GM12873 (cell line): Measurements from ENCODE around the gene B3GALT5.

Source experiments
- CTCF ChIP-seq: IDR thresholded peaks from 2 replicates; pipeline ENCODE4 v1.5.1; 2012; ENCODE audit warnings: low read depth, mild to moderate bottlenecking, moderate library complexity, low read length, control low read depth; ENCODE audit not compliant: insufficient read depth; ENCODE audit errors: missing control alignments

B3GALT5 gene

GRCh38 chr21:39688010-39688409 lies 75.3 kb downstream of the B3GALT5 start:
- TF ChIP-seq CTCF = no peak

DNA sequence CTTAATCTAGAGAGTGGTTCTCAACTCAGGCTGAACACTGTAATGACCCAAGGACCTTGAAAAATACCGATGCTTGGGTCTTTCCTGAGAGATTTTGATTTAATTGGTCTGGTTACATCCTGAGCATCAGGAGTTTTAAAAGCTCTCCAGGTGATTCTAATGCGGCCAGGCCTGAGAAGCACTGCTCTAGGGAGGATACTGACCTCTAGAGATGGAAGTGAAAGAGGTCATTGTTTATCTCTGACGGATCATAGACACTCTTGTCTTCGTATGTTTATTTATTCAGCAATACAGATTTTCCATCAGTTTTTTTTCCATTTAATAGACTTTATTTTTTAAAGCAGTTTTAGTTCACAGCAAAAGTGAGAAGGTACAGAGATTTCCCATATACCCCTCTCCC lies 77.7 kb downstream of the B3GALT5 start:
- no peak for TF ChIP-seq CTCF

- TF ChIP-seq CTCF = no peak
Observed at GRCh38 chr21:39694750-39695149, 82.0 kb downstream of the B3GALT5 start.

GRCh38 chr21:39696196-39696595 lies 83.5 kb downstream of the B3GALT5 start:
- TF ChIP-seq CTCF = no peak

GRCh38 chr21:39696618-39697017 lies 83.9 kb downstream of the B3GALT5 start:
- no peak for TF ChIP-seq CTCF

DNA sequence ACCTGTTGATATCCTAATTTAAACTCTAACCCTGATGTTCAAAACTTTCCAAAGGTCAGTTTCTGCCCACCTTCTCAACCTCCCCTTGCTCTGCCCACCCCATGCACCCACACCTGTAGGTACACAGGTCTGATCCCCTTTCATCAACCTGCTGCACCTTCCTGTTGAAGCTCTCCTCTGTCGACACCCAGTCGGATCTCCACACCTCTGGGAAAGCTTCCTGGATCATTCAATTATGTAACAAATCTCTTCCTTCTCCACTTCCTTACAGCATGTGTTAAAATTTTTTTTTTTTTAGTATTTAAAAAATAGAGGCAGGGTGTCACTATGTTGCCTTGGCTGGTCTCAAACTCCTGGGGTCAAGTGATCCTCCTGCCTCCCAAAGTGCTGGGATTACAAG lies 87.6 kb downstream of the B3GALT5 start:
- TF ChIP-seq CTCF = no peak

DNA sequence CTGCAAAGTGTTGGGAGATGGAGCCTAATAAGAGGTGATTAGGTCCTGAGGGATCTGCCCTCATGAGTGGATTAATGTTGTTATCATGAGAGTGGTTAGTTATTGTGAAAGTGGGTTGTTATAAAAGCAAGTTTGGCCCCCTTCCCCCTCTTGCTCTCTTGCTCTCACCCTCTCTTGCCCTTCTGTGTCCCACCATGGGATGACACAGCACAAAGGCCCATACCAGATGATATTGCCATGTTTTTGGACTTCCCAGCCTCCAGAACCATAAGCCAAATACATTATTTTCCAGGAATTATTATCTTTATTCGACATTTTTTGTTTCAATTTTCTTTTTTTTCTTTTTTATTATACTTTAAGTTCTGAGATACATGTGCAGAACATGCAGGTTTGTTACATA lies 90.8 kb downstream of the B3GALT5 start:
- no peak for TF ChIP-seq CTCF
